SK-MEL-5 (cell line): ENCODE measurements around the gene PSMG4. TPM values are rescaled to one million over a fixed set of nuclear protein-coding genes. Genes with fewer than 3 reads are reported as not detected.
"Not testable (repeated sequence)": the region's sequence is repeated elsewhere in the genome, so short reads cannot be mapped to it uniquely, and the experiment has no call there.

Experiments used
- DNase-seq: peaks from one replicate; pipeline ENCODE4 v3.0.0-alpha.2; 2016; ENCODE audit warnings: low read depth, low spot score
- in situ Hi-C: cut with HindIII; loops from 2 replicates; pipeline ENCODE4 v1.10.0; 2016; ENCODE audit warnings: low sequenced_read_pairs, high pct_unique_total_duplicates, low pct_unique_long_range_greater_than_20kb
- total RNA-seq: library from RNA; depleted of rRNA; stranded (reverse); fragments of >200 nt; shearing (Covaris generic); gene quantifications from 2 replicates; pipeline ENCODE4 v1.2.3, GENCODE V29; 2014

PSMG4 gene
- total RNA-seq, 1 experiment from 2014 or later: 58.2 TPM

- in situ Hi-C loops: no loop called here
- DNase-seq: no peak
These were observed 29.8 kb upstream of the PSMG4 start for GRCh38 chr6:3228771-3229565.

- no peak for DNase-seq
- in situ Hi-C loops: no loop called here
These were observed 29.1 kb upstream of the PSMG4 start for GRCh38 chr6:3229566-3230178.

DNA sequence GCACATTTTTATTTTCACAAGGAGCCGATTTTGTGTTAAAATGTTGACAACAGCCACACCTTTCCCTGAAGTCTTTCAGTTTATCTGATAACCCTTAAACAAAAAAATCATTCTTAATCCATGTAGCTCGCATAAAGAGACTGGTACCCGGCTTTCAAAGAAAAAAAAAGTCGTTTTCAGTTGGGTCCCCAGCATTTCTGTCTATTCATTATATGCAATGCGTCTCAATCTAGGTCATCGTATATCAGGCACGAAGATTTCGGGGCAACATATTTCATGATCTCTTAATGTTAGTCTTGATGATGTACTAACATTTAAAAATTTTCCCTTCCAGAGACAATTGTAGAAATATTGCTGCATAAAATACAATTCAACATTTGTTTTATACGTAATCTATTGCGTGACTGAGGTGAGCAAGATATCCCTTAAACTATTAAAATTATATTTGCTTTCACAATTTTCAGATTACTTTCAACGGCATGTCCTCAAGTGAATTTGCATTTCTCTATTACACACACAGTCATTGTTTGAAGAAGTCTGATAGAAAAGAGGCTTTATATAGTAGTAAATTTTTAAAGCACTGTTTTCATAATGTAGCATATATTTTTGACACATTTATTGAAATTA lies 28.4 kb upstream of the PSMG4 start:
- in situ Hi-C loops: no loop called here
- DNase-seq: no peak

GRCh38 chr6:3230900-3231246 lies 27.9 kb upstream of the PSMG4 start:
- peak; percentile 74 for DNase-seq
- in situ Hi-C loops: no loop called here

GRCh38 chr6:3231247-3232016 lies 27.3 kb upstream of the PSMG4 start:
- DNase-seq: peak; percentile 86
- in situ Hi-C loops: no loop called here

- in situ Hi-C loops: no loop called here
- no peak for DNase-seq
These were observed 26.5 kb upstream of the PSMG4 start for GRCh38 chr6:3232017-3232945.

GRCh38 chr6:3233321-3233720 lies 25.4 kb upstream of the PSMG4 start:
- in situ Hi-C loops: no loop called here
- no peak for DNase-seq

DNA sequence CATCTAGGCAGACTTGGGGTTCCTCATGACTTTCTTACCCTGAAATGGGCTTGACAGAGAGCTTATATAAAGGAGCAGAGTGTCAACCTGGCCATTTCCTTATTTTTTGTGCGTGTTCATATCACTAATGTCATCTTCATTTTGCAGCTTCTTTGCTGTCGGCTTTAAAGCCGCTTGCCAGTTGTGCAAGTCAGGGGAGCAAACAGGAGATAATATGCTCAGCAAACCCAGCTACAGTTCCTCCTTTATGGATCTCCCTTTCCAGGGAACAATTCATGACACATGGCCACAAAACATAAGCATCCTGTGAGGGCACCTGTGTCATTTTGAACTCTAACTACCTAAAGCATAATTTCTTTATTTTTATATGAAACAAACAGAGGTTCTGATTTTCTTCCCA lies 24.8 kb upstream of the PSMG4 start:
- no peak for DNase-seq
- in situ Hi-C loops: no loop called here

DNA sequence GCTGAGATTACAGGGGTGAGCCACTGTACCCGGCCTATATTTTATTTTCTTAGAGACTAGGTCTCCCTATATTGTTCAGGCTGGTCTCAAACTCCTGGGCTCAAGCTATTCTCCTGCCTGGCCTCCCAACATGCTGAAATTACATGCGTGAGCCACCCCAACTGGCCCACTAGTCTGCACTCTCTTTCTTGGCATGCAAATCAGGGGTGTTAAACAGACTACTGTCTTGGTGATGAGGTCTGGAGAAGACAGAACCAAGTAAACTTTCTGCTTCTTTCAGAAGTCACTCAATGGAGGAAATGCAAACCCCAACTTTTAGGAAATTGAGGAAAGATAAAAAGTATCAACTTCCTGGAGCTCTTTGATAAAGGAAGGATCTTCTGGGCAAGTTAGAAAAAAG lies 23.3 kb upstream of the PSMG4 start:
- in situ Hi-C loops: no loop called here
- no peak for DNase-seq

GRCh38 chr6:3236005-3236404 lies 22.7 kb upstream of the PSMG4 start:
- in situ Hi-C loops: no loop called here

GRCh38 chr6:3237761-3238662 lies 20.7 kb upstream of the PSMG4 start:
- in situ Hi-C loops: no loop called here
- DNase-seq: no peak

More at GRCh38 chr6:3236005-3236404, 22.7 kb upstream of the PSMG4 start:
- DNase-seq: no peak

GRCh38 chr6:3239110-3239830 lies 19.5 kb upstream of the PSMG4 start:
- DNase-seq: peak; percentile 51
- in situ Hi-C loops: no loop called here

DNA sequence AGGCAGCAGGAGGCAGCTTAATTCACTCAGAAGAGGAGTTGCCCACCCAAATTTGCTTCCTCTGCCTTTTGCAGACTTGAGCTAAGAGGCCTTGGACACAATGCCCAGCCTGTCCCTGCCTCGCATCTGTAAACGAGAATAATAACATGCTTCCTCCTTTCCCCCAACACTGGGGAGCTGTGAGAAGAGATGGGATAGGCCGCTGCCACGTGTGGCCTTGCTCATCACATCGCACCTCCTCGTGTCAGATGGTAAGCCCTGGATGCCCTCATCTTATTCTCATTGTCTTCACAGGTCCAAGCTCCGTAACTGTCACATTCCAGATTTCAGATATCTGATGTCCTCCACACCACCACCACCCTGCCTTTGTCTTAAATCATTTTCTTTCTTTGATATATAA lies 18.2 kb upstream of the PSMG4 start:
- in situ Hi-C loops: no loop called here

GRCh38 chr6:3241745-3242144 lies 17.0 kb upstream of the PSMG4 start:
- in situ Hi-C loops, DNase-seq: not testable (repeated sequence)

More for the DNA sequence above, 18.2 kb upstream of the PSMG4 start:
- no peak for DNase-seq

GRCh38 chr6:3242768-3243167 lies 16.0 kb upstream of the PSMG4 start:
- in situ Hi-C loops: no loop called here
- DNase-seq: peak; percentile 74
